ENCODE results near the gene BCAN.
A peak's percentile ranks its signal among the peaks of the same experiment; 100 is the strongest.

BCAN gene

GRCh38 chr1:156644146-156644545 lies 2.2 kb downstream of the BCAN start:
- no peak for DNase-seq (ENCODE audit: low spot score)

GRCh38 chr1:156644640-156645039 lies 2.7 kb downstream of the BCAN start:
- no peak for DNase-seq (ENCODE audit: low spot score)

GRCh38 chr1:156645056-156645455 lies 3.1 kb downstream of the BCAN start:
- DNase-seq (ENCODE audit: low spot score), result no peak

- no peak for DNase-seq (ENCODE audit: low spot score)
These were observed 3.7 kb downstream of the BCAN start for GRCh38 chr1:156645666-156646065.

- DNase-seq (ENCODE audit: low spot score), result no peak
These were observed 4.9 kb downstream of the BCAN start for GRCh38 chr1:156646738-156647211.

GRCh38 chr1:156647351-156647750 lies 5.4 kb downstream of the BCAN start:
- DNase-seq (ENCODE audit: low spot score), result no peak

- DNase-seq (ENCODE audit: low spot score), result no peak
These were observed 6.6 kb downstream of the BCAN start for GRCh38 chr1:156648496-156648895.

GRCh38 chr1:156648951-156649350 lies 7.0 kb downstream of the BCAN start:
- DNase-seq (ENCODE audit: low spot score), result no peak

- no peak for DNase-seq (ENCODE audit: low spot score)
These were observed 10.4 kb downstream of the BCAN start for GRCh38 chr1:156652131-156652991.

- DNase-seq (ENCODE audit: low spot score), result no peak
These were observed 11.1 kb downstream of the BCAN start for GRCh38 chr1:156652992-156653355.

GRCh38 chr1:156654700-156655099 lies 12.8 kb downstream of the BCAN start:
- DNase-seq (ENCODE audit: low spot score), result no peak

GRCh38 chr1:156655151-156655903 lies 13.4 kb downstream of the BCAN start:
- no peak for DNase-seq (ENCODE audit: low spot score)

GRCh38 chr1:156655904-156656516 lies 14.1 kb downstream of the BCAN start:
- no peak for DNase-seq (ENCODE audit: low spot score)

- DNase-seq (ENCODE audit: low spot score), result peak; percentile 87
These were observed 15.2 kb downstream of the BCAN start for GRCh38 chr1:156656806-156657740.

GRCh38 chr1:156657741-156658319 lies 15.9 kb downstream of the BCAN start:
- DNase-seq (ENCODE audit: low spot score), result no peak

GRCh38 chr1:156658496-156658895 lies 16.6 kb downstream of the BCAN start:
- no peak for DNase-seq (ENCODE audit: low spot score)

- no peak for DNase-seq (ENCODE audit: low spot score)
These were observed 17.1 kb downstream of the BCAN start for GRCh38 chr1:156658945-156659574.

- no peak for DNase-seq (ENCODE audit: low spot score)
These were observed 17.7 kb downstream of the BCAN start for GRCh38 chr1:156659661-156659987.

- peak; percentile 100 for DNase-seq (ENCODE audit: low spot score)
These were observed 18.3 kb downstream of the BCAN start for GRCh38 chr1:156659988-156660751.

GRCh38 chr1:156660752-156661112 lies 18.8 kb downstream of the BCAN start:
- DNase-seq (ENCODE audit: low spot score), result no peak

All from COLO829 (cell line).